Esophagus squamous epithelium (tissue), 4 donors: ENCODE measurements around the gene TRIM36.

Experiments used
- CTCF ChIP-seq, 6 experiments: fragments of 450-650 bp in 4 of 6; fragments of 200-600 bp in 2 of 6; sonication (generic) in 2 of 6; IDR thresholded peaks; one replicate each; pipeline ENCODE4 v1.5.1; 2016 to 2019; ENCODE audit warnings: antibody characterized with exemption in 6 of 6, mild to moderate bottlenecking in 4 of 6, moderate library complexity in 4 of 6
- POLR2A ChIP-seq, 4 donors: fragments of 450-650 bp; IDR thresholded peaks; one replicate each; pipeline ENCODE4 v1.6.1; 2017; ENCODE audit warnings: antibody characterized with exemption in 4 of 4, mild to moderate bottlenecking in 4 of 4, moderate library complexity in 3 of 4

DNA sequence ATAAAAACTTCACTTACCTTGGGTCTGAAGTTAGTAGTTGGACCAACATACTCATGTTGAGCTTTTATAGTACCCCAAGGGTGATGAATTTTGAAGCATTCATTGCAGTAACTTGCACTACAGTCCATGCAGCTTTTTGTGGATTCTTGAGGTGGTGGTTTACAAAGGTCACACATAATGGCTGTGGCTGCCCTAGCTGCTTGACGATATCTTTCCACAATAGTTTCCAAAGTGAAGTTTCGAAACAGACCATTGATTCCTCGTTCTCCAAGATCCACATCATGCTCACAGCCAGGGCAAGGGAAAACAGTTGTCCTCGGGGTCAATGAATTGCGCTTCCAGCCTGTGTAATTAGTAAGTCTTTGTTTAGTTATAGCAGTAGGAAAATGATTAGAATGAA lies 22.7 kb downstream of the TRIM36 start:
- TF ChIP-seq CTCF (IDR thresholded peaks at IDR 0.05) (no peak), POLR2A (IDR thresholded peaks at IDR 0.05) (no peak)
